ENCODE data around the gene PKHD1.

PKHD1 gene

DNA sequence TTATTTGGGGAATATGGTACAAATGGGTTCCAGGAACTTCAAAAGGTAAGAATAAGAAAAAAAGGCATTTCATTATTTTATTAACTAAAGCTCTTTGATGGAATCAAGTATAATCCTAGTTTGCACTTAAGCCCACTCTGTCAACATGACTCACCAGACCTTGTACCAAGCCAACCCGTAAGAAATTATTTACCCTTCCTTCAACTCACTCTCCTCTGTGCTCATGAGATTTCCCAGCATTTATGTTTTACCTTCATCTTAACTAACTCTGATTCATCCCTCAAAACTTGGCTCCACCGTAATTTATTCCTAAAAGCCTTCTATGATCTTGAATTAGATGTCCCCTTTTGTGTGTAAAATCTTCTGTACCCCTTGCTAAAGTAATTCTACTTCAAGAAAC is 308.7 kb downstream of the PKHD1 start:
- no peak overlapping the region for H3K4me3 ChIP-seq (ENCODE audit: low read depth, low read length)
- DNase-seq (ENCODE audit: low read depth): no peak
- TF ChIP-seq, protein P1, sequence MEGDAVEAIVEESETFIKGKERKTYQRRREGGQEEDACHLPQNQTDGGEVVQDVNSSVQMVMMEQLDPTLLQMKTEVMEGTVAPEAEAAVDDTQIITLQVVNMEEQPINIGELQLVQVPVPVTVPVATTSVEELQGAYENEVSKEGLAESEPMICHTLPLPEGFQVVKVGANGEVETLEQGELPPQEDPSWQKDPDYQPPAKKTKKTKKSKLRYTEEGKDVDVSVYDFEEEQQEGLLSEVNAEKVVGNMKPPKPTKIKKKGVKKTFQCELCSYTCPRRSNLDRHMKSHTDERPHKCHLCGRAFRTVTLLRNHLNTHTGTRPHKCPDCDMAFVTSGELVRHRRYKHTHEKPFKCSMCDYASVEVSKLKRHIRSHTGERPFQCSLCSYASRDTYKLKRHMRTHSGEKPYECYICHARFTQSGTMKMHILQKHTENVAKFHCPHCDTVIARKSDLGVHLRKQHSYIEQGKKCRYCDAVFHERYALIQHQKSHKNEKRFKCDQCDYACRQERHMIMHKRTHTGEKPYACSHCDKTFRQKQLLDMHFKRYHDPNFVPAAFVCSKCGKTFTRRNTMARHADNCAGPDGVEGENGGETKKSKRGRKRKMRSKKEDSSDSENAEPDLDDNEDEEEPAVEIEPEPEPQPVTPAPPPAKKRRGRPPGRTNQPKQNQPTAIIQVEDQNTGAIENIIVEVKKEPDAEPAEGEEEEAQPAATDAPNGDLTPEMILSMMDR (IDR thresholded peaks at IDR 0.05; ENCODE audit: insufficient read depth, low read depth, low read length, missing control alignments): no peak

DNA sequence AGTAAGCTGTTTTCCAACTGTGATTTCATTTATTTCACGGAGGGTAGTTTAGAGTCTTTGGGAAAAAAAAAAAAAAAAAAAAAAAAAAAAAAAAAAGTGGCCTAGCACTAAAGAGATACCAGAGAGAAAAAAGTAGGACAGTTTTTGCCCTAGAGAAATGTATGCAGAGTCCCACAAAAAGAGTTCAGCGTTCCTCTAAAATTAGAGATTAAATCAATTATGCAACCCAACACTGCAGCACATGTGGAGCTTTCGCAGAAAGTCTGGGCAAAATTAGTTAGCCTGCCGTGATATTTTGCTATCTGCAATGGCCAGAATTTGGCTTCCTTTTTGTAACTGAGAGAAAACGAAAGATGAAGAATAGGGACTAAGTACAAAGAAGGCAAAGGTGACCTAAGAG is 309.8 kb downstream of the PKHD1 start:
- TF ChIP-seq, protein P1 (IDR thresholded peaks at IDR 0.05; ENCODE audit: insufficient read depth, low read depth, low read length, missing control alignments): no peak
- H3K4me3 ChIP-seq (ENCODE audit: low read depth, low read length): no peak overlapping the region
- no peak for DNase-seq (ENCODE audit: low read depth)

DNA sequence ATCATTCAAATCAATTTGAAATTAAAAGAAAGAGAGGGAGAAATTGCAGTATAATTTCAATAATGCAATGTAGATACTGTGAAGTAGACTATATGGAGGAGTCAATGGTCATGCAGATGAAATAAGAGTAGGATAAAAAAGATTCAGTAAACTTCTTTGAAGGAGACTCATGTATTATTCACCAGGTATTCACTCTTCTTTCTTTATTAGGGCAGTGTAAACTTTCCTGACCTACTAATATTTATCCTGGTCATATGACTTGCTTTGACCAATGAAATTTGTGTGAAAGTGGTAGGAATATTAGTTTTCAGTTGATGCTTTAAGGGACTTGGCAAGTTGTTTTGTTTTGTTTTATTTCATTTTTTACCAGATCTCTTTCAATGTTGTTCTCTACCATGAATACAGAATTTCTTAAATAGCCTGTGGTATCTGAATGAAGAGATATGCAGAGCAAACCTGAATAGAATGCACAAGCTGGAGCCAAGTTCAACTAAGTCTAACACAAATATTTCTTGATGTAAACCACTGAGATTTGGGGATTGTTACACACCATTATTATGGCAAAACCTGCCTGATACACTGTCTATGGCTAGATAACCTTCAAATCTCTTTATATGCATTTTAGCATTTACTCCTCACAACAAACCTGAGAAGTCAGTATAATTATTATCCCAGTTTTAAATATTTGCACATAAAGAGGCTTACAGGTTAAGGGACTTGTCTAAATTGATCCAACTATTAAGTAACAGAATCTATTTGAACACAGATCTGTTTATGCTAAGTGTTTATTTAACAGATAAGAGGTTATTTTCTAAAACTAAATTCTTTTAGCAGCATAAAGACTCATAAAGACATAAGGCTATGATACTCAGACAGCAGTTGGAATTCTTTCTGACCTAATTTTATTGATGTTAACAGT is 311.2 kb downstream of the PKHD1 start:
- no peak for DNase-seq (ENCODE audit: low read depth)
- TF ChIP-seq, protein P1 (IDR thresholded peaks at IDR 0.05; ENCODE audit: insufficient read depth, low read depth, low read length, missing control alignments): no peak
- no peak overlapping the region for H3K4me3 ChIP-seq (ENCODE audit: low read depth, low read length)

DNA sequence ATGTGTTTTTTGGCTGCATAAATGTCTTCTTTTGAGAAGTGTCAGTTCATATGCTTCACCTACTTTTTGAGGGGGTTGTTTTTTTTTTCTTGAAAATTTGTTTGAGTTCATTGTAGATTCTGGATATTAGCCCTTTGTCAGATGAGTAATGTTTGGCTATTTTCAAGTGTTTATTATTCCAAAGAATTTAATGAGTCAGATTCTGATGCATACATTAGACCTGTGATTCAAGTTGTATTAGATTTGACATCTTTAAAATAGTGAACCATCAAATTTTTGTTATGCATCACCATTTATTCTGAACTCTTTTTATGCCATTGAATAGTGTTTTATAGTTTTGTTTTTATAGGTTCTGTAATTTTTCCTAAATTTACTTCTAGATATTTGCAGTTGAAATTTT is 319.3 kb downstream of the PKHD1 start:
- no peak overlapping the region for H3K4me3 ChIP-seq (ENCODE audit: low read depth, low read length)
- TF ChIP-seq, protein P1 (IDR thresholded peaks at IDR 0.05; ENCODE audit: insufficient read depth, low read depth, low read length, missing control alignments): no peak
- DNase-seq (ENCODE audit: low read depth): no peak

DNA sequence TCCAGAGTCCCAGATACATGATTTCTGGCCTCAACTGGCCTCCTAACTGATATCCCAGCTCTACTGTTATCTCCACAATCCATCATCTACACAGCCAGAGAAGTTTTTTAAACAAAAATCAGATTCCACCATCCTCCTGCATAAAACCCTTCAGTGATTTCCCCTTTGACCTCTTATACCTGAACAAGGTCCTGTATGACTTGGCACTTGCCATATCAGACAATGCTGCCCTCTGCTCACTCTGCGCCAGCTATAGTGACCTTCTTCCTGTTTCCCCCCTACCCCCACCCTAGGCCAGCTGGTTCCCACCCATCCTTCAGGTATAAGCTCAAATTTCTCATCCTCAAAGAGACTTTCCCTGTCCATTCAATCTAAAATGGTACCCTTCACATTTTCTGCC is 322.2 kb downstream of the PKHD1 start:
- H3K4me3 ChIP-seq (ENCODE audit: low read depth, low read length): no peak overlapping the region
- TF ChIP-seq, protein P1 (IDR thresholded peaks at IDR 0.05; ENCODE audit: insufficient read depth, low read depth, low read length, missing control alignments): no peak
- DNase-seq (ENCODE audit: low read depth): no peak

DNA sequence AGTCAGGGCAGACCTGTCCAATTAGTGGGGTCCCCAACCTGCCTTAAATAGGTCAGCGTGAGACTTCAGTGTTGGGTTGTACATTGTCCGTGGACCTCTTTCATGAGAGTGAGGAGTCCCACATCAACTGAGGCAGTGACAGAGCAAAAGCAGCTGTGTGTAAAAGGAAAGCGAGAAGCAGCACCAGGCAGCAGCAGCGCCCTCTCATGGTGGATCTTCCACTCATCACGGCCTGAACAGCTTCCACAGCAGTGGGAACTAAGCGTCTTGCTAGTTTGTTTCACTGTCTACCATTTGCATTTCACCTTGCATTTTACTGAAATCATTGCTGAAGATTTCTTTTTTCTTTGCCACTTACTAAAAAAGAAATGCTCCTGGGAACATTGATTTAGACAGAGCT is 333.8 kb downstream of the PKHD1 start:
- DNase-seq (ENCODE audit: low read depth): peak; percentile 41
- TF ChIP-seq, protein P1 (IDR thresholded peaks at IDR 0.05; ENCODE audit: insufficient read depth, low read depth, low read length, missing control alignments): peak; percentile 64
- no peak overlapping the region for H3K4me3 ChIP-seq (ENCODE audit: low read depth, low read length)

Data from GM12865 (cell line).